ENCODE data around the gene MED14. TPM values are rescaled to one million over a fixed set of nuclear protein-coding genes. Genes with fewer than 3 reads are reported as not detected.
A peak's percentile ranks its signal among the peaks of the same experiment; 100 is the strongest.
"Not testable (repeated sequence)": the region's sequence is repeated elsewhere in the genome, so short reads cannot be mapped to it uniquely, and the experiment has no call there.

MED14 gene
- total RNA-seq, 1 donor, result 34.7 TPM

DNA sequence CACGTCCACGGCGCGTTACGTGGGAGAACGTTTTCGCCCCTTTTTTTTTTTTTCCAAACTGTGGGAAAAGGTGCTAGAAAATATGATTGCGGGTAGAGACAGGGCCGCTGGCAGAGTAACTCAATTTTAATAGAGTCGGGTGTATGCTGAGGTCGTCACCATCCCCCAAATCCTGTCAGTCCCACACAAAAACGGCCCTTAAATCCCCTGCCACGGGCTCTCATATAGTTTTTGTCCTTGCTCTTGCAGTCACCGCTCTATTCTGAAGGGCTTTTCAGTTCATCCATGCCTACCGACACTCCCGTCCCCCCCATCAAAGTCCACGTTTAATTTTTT, 796 bp upstream of the MED14 start:
- Histone ChIP-seq H3K4me3 (ENCODE audit: insufficient read depth, low read length) (peak overlapping the region; percentile 91), H3K9me3 (ENCODE audit: low read depth, low read length) (no peaks in the 10 kb centered on the region), H3K79me2 (ENCODE audit: insufficient read depth, low read length) (peaks cover 39% of the 10 kb centered on the region), H3K27ac (ENCODE audit: low read depth, low read length) (peak overlapping the region; percentile 90), H4K20me1 (ENCODE audit: insufficient read depth, low read length) (peaks cover 17% of the 10 kb centered on the region), H3K27me3 (ENCODE audit: insufficient read depth, low read length) (peaks cover 26% of the 10 kb centered on the region), H2AFZ (ENCODE audit: low read length) (peak overlapping the region; percentile 97), H3K4me1 (ENCODE audit: insufficient read depth, low read length) (peaks cover 9% of the 10 kb centered on the region), H3K4me2 (ENCODE audit: insufficient read depth, low read length) (peak overlapping the region; percentile 90), H3K36me3 (ENCODE audit: insufficient read depth, low read length) (no peaks in the 10 kb centered on the region)
- TF ChIP-seq CTCF (IDR thresholded peaks at IDR 0.05; ENCODE audit: extremely low read depth, low read depth, low read length), result no peak
- peak; percentile 67 for DNase-seq (ENCODE audit: insufficient read length, low spot score, missing footprints)

DNA sequence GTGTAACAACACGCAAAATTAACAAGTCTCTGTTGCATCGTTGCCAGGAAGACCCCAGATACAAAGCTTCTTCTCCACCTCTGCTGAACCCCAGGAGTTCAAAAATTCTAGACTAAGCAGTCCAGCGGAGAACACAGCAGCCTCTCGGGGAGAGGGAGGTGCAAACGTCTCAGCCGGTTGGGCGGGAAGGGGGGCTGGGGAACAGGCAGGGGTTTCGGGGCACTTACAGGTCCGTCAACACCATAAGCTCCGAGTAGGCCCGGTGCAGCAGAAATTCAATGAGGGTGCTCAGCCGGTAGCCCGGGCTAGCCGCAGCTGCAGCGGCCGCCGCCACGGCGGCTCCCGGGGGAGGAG, 394 bp downstream of the MED14 start:
- Histone ChIP-seq H3K27ac (ENCODE audit: low read depth, low read length) (peak overlapping the region; percentile 53), H3K4me1 (ENCODE audit: insufficient read depth, low read length) (peaks cover 9% of the 10 kb centered on the region)
- peak; percentile 61 for DNase-seq (ENCODE audit: insufficient read length, low spot score, missing footprints)

GRCh38 chrX:40733706-40734105, 1.6 kb downstream of the MED14 start:
- H2AFZ ChIP-seq (ENCODE audit: low read length), result no peak overlapping the region
- H3K27me3 ChIP-seq (ENCODE audit: insufficient read depth, low read length), result peaks cover 26% of the 10 kb centered on the region
- H4K20me1 ChIP-seq (ENCODE audit: insufficient read depth, low read length), result peaks cover 27% of the 10 kb centered on the region
- H3K79me2 ChIP-seq (ENCODE audit: insufficient read depth, low read length), result peaks cover 63% of the 10 kb centered on the region
- H3K36me3 ChIP-seq (ENCODE audit: insufficient read depth, low read length), result no peaks in the 10 kb centered on the region
- peak overlapping the region; percentile 91 for H3K4me3 ChIP-seq (ENCODE audit: insufficient read depth, low read length)
- TF ChIP-seq CTCF (IDR thresholded peaks at IDR 0.05; ENCODE audit: extremely low read depth, low read depth, low read length), result no peak
- H3K27ac ChIP-seq (ENCODE audit: low read depth, low read length), result no peak overlapping the region
- H3K4me1 ChIP-seq (ENCODE audit: insufficient read depth, low read length), result peaks cover 9% of the 10 kb centered on the region
- no peaks in the 10 kb centered on the region for H3K9me3 ChIP-seq (ENCODE audit: low read depth, low read length)
- peak overlapping the region; percentile 90 for H3K4me2 ChIP-seq (ENCODE audit: insufficient read depth, low read length)
- peak; percentile 63 for DNase-seq (ENCODE audit: insufficient read length, low spot score, missing footprints)

More for the DNA sequence above, 394 bp downstream of the MED14 start:
- peaks cover 32% of the 10 kb centered on the region for H3K27me3 ChIP-seq (ENCODE audit: insufficient read depth, low read length)
- H4K20me1 ChIP-seq (ENCODE audit: insufficient read depth, low read length), result peaks cover 23% of the 10 kb centered on the region
- no peak for TF ChIP-seq CTCF (IDR thresholded peaks at IDR 0.05; ENCODE audit: extremely low read depth, low read depth, low read length)
- peaks cover 51% of the 10 kb centered on the region for H3K79me2 ChIP-seq (ENCODE audit: insufficient read depth, low read length)
- H2AFZ ChIP-seq (ENCODE audit: low read length), result peak overlapping the region; percentile 29
- peak overlapping the region; percentile 91 for H3K4me3 ChIP-seq (ENCODE audit: insufficient read depth, low read length)
- H3K36me3 ChIP-seq (ENCODE audit: insufficient read depth, low read length), result no peaks in the 10 kb centered on the region
- peak overlapping the region; percentile 90 for H3K4me2 ChIP-seq (ENCODE audit: insufficient read depth, low read length)
- H3K9me3 ChIP-seq (ENCODE audit: low read depth, low read length), result no peaks in the 10 kb centered on the region

DNA sequence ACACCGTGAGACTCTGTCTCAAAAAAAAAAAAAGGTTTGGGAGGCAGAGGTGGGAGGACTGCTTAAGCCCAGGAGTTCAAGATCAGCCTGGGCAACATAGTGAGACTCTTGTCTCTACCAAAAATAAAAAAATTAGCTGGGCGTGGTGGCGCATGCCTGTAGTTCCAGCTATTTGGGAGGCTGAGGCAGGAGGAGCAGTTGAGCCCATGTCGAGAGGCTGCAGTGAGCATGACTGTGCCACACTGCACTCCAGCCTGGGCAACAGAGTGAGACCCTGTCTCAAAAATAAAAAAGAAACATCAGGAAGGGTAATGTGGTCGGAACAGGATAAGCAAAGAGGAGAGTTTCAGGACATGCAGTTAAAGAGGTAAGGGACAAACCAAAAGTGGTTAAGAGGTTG, 2.8 kb downstream of the MED14 start:
- H3K4me2 ChIP-seq (ENCODE audit: insufficient read depth, low read length); H2AFZ ChIP-seq (ENCODE audit: low read length); H3K4me1 ChIP-seq (ENCODE audit: insufficient read depth, low read length); H3K9me3 ChIP-seq (ENCODE audit: low read depth, low read length); H3K36me3 ChIP-seq (ENCODE audit: insufficient read depth, low read length); DNase-seq (ENCODE audit: insufficient read length, low spot score, missing footprints); H3K4me3 ChIP-seq (ENCODE audit: insufficient read depth, low read length); H3K27ac ChIP-seq (ENCODE audit: low read depth, low read length): not testable (repeated sequence)
- Histone ChIP-seq H3K27me3 (ENCODE audit: insufficient read depth, low read length) (peaks cover 26% of the 10 kb centered on the region), H3K79me2 (ENCODE audit: insufficient read depth, low read length) (peaks cover 74% of the 10 kb centered on the region), H4K20me1 (ENCODE audit: insufficient read depth, low read length) (peaks cover 33% of the 10 kb centered on the region)

Data from osteoblast (primary cell).